ENCODE results near the gene ZFYVE28.
A peak's percentile ranks its signal among the peaks of the same experiment; 100 is the strongest.

The ZFYVE28 gene

GRCh38 chr4:2427383-2428334, 9.2 kb upstream of the ZFYVE28 start:
- DNase-seq, result no peak

GRCh38 chr4:2426711-2427275, 8.3 kb upstream of the ZFYVE28 start:
- no peak for DNase-seq

GRCh38 chr4:2426069-2426397, 7.6 kb upstream of the ZFYVE28 start:
- no peak for DNase-seq

- no peak for DNase-seq
Observed at GRCh38 chr4:2425386-2426068, 7.1 kb upstream of the ZFYVE28 start.

GRCh38 chr4:2424581-2424980, 6.1 kb upstream of the ZFYVE28 start:
- DNase-seq, result no peak

- no peak for DNase-seq
Observed at GRCh38 chr4:2423695-2424094, 5.2 kb upstream of the ZFYVE28 start.

GRCh38 chr4:2423066-2423465, 4.6 kb upstream of the ZFYVE28 start:
- DNase-seq, result no peak

GRCh38 chr4:2421928-2422327, 3.5 kb upstream of the ZFYVE28 start:
- no peak for DNase-seq

- DNase-seq, result peak in 1 of 2 donors; percentile 58
Observed at GRCh38 chr4:2419814-2420213, 1.4 kb upstream of the ZFYVE28 start.

- DNase-seq, result peak; percentile 98 to 99
Observed at GRCh38 chr4:2418650-2419571, 466 bp upstream of the ZFYVE28 start, which contains the start of gene CFAP99. TSS of gene CFAP99 (plus strand) at chr4:2418955.

GRCh38 chr4:2417226-2417764, 1.1 kb downstream of the ZFYVE28 start:
- peak in 1 of 2 donors; percentile 27 for DNase-seq

GRCh38 chr4:2416564-2417225, 1.8 kb downstream of the ZFYVE28 start:
- peak in 1 of 2 donors; percentile 33 for DNase-seq

- no peak for DNase-seq
Observed at GRCh38 chr4:2415881-2416563, 2.4 kb downstream of the ZFYVE28 start.

GRCh38 chr4:2415213-2415612, 3.2 kb downstream of the ZFYVE28 start:
- no peak for DNase-seq

- DNase-seq, result peak; percentile 24 to 65
Observed at GRCh38 chr4:2413821-2414610, 4.4 kb downstream of the ZFYVE28 start.

GRCh38 chr4:2412885-2413716, 5.3 kb downstream of the ZFYVE28 start:
- peak; percentile 93 to 95 for DNase-seq

- peak; percentile 83 to 88 for DNase-seq
Observed at GRCh38 chr4:2412534-2412884, 5.9 kb downstream of the ZFYVE28 start.

- peak in 1 of 2 donors; percentile 54 for DNase-seq
Observed at GRCh38 chr4:2411786-2412510, 6.5 kb downstream of the ZFYVE28 start.

GRCh38 chr4:2409381-2409783, 9.1 kb downstream of the ZFYVE28 start:
- DNase-seq, result no peak

Data from CD4-positive, alpha-beta T cell treated with Interferon alpha-2 for 1 hour (primary cell).